ENCODE results near the gene PPP2R5A.
A peak's percentile ranks its signal among the peaks of the same experiment; 100 is the strongest.
"Not testable (repeated sequence)": the region's sequence is repeated elsewhere in the genome, so short reads cannot be mapped to it uniquely, and the experiment has no call there.

Gene PPP2R5A

GRCh38 chr1:212351588-212352362 is 66.6 kb downstream of the PPP2R5A start:
- DNase-seq (ENCODE audit: insufficient read length, low spot score) (no peak), FAIRE-seq (no peak)

- DNase-seq (ENCODE audit: insufficient read length, low spot score) (no peak), FAIRE-seq (no peak)
Observed at GRCh38 chr1:212353181-212353580, 68.0 kb downstream of the PPP2R5A start.

- FAIRE-seq: no peak
- DNase-seq (ENCODE audit: insufficient read length, low spot score): no peak
Observed at GRCh38 chr1:212354464-212354863, 69.3 kb downstream of the PPP2R5A start.

GRCh38 chr1:212355230-212355969 is 70.2 kb downstream of the PPP2R5A start:
- no peak for FAIRE-seq
- DNase-seq (ENCODE audit: insufficient read length, low spot score): no peak

GRCh38 chr1:212359794-212360479 is 74.7 kb downstream of the PPP2R5A start:
- no peak for FAIRE-seq
- no peak for DNase-seq (ENCODE audit: insufficient read length, low spot score)

GRCh38 chr1:212364985-212365384 is 79.8 kb downstream of the PPP2R5A start:
- DNase-seq (ENCODE audit: insufficient read length, low spot score) (no peak), FAIRE-seq (no peak)

GRCh38 chr1:212366901-212367300 is 81.7 kb downstream of the PPP2R5A start:
- no peak for DNase-seq (ENCODE audit: insufficient read length, low spot score)
- no peak for FAIRE-seq

- FAIRE-seq (no peak), DNase-seq (ENCODE audit: insufficient read length, low spot score) (no peak)
Observed at GRCh38 chr1:212367474-212368072, 82.4 kb downstream of the PPP2R5A start.

- DNase-seq (ENCODE audit: insufficient read length, low spot score) (peak; percentile 31), FAIRE-seq (peak; percentile 96)
Observed at GRCh38 chr1:212368073-212368484, 82.9 kb downstream of the PPP2R5A start.

- FAIRE-seq: no peak
Observed at GRCh38 chr1:212375986-212376385, 90.8 kb downstream of the PPP2R5A start.

GRCh38 chr1:212377644-212378043 is 92.4 kb downstream of the PPP2R5A start:
- no peak for DNase-seq (ENCODE audit: insufficient read length, low spot score)
- no peak for FAIRE-seq

More at GRCh38 chr1:212375986-212376385, 90.8 kb downstream of the PPP2R5A start:
- DNase-seq (ENCODE audit: insufficient read length, low spot score): no peak

- FAIRE-seq: no peak
Observed at GRCh38 chr1:212379366-212379765, 94.2 kb downstream of the PPP2R5A start.

GRCh38 chr1:212381397-212382035 is 96.3 kb downstream of the PPP2R5A start:
- no peak for FAIRE-seq
- no peak for DNase-seq (ENCODE audit: insufficient read length, low spot score)

More at GRCh38 chr1:212379366-212379765, 94.2 kb downstream of the PPP2R5A start:
- DNase-seq (ENCODE audit: insufficient read length, low spot score): no peak

GRCh38 chr1:212386029-212386428 is 100.8 kb downstream of the PPP2R5A start:
- DNase-seq (ENCODE audit: insufficient read length, low spot score) (no peak), FAIRE-seq (no peak)

GRCh38 chr1:212388985-212389716 is 103.9 kb downstream of the PPP2R5A start:
- DNase-seq (ENCODE audit: insufficient read length, low spot score): no peak
- FAIRE-seq: no peak

- not testable (repeated sequence) for FAIRE-seq; DNase-seq (ENCODE audit: insufficient read length, low spot score)
Observed at GRCh38 chr1:212395678-212396437, 110.6 kb downstream of the PPP2R5A start.

- DNase-seq (ENCODE audit: insufficient read length, low spot score) (no peak), FAIRE-seq (no peak)
Observed at GRCh38 chr1:212396638-212397037, 111.4 kb downstream of the PPP2R5A start.

- FAIRE-seq: no peak
- no peak for DNase-seq (ENCODE audit: insufficient read length, low spot score)
Observed at GRCh38 chr1:212397171-212397570, 112.0 kb downstream of the PPP2R5A start.

- no peak for DNase-seq (ENCODE audit: insufficient read length, low spot score)
- no peak for FAIRE-seq
Observed at GRCh38 chr1:212401042-212401441, 115.8 kb downstream of the PPP2R5A start.

Measured in GM19239 (cell line).